HG03097 (cell line): ENCODE results near the gene RNF144A.
"Not testable (repeated sequence)": the region's sequence is repeated elsewhere in the genome, so short reads cannot be mapped to it uniquely, and the experiment has no call there.

Experiments used
- ATAC-seq: cut with Tn5 transposase; IDR thresholded peaks from one replicate; pipeline ENCODE4 v1.9.1; 2021; ENCODE audit not compliant: unreplicated experiment, low FRiP score

RNF144A gene

DNA sequence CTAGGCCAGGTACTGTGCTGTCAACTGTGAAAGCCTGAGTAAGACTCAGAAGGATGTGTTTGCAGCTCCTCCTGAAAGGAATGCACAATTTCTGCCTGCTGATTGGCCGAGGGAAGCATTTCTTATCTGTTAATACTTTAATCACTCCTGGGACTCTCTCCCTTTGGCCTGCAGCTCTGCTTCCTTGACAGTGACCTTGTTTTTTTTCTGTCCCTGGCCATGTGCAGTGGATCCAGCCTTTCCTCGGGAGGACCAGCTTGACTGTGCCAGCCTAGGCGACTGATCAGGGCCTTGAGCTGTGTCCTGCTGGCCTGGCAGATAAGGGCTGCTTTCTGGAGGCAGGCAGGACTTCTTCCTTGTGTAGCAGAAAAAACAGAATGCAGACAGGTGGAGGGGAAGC is 10.0 kb downstream of the RNF144A start:
- ATAC-seq = no peak

GRCh38 chr2:6927753-6928152 is 10.5 kb downstream of the RNF144A start:
- no peak for ATAC-seq

DNA sequence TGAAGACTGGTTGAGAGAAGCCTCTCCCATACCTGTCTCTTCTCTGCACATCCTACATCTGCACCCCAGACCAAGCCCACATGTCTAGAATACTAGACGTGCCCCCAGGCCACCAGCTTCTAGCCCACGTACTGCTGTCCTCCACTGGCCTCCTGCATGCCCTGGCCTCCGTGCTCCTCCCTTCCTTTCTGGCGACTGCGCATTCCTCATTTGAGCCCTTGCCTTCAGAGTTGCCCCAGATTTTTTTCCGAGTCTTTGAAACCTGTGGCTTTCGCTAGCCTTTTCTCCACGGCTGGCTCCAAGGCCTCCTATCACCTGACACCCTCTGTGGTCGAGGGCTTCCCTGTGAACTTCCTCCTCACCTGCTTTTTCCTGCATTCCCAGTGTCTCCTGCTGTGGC is 11.2 kb downstream of the RNF144A start:
- ATAC-seq = no peak

DNA sequence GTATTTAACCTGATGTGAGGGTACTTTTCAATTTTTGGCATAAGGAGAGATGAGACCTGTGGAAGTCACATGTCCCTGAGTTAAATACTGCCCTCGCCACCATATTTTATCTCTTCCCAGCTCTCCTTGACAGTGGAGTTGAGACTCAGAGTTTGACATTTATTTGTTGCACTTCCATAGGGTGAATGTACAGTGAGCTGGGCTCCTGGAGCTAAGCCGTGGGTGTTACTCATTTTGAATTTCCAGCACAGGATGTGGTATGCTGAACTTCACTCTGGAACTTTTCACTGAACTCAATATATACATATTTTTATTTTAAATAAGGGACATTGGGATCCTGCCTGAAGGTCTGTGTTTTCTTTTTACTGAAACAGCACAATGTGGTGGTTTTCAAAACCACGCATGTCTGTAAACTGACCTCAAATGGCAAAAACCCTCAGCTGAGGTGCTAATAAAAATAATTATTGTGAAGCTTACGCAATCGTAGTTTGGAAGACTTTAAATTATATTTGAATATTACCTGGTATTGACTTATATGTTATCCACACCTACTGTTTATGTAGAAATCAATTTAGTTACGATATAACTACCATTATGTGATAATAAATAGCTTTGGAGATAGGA is 12.1 kb downstream of the RNF144A start:
- ATAC-seq = no peak

DNA sequence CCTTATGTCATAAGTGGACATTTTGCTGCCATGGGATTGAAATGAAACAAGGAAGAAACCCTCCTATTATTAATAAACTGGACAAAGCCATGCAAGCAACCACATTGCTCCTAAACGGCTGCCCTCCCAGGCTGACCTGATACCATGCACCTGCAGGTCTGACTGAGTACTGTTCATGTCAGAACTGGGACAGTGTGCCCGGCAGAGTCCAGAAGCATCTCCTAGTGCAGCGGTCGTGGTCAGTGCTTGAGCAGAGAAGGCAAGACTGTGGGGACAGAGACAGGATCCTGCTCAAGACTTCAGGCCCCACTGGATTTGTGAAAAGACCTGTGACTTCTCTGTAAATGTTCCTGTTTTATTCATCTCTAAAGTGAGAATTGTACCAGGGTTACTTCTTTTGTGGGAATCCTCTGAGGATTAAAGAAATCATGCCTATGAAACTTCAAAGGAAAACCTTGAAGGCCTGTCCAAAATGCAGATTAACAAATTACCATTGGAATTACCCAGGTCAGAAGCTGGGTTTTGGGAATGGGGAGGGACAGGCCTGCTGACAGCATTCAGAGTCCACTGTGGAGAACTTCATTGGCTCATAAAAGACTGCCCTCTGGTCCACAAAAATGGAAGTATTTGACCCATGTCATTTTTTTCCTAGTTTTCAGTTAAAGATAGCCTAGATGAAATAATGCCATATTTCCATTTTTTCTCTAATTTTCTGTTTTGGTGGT is 13.9 kb downstream of the RNF144A start:
- ATAC-seq = no peak

DNA sequence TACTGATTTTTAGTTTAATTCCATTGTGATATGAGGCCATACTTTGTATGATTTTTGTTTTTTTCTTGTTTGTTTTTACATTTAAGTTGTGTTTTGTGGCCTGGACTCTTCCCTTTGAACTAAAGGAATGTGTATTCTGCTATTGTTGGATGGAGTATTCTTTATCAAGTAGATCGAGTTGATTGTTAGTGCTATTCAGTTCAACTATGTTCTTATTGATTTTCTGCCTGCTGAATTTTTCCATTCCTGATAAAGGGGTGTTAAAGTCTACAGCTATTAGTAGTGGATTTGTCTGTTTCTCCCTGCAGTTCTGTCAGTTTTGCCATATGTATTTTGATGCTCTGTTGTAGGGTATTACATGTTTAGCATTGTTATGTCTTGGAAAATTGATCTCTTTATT is 14.5 kb downstream of the RNF144A start:
- no peak for ATAC-seq

- no peak for ATAC-seq
Measured at GRCh38 chr2:6932206-6932605, 15.0 kb downstream of the RNF144A start.

- ATAC-seq = no peak
Measured at GRCh38 chr2:6932828-6933227, 15.6 kb downstream of the RNF144A start.

DNA sequence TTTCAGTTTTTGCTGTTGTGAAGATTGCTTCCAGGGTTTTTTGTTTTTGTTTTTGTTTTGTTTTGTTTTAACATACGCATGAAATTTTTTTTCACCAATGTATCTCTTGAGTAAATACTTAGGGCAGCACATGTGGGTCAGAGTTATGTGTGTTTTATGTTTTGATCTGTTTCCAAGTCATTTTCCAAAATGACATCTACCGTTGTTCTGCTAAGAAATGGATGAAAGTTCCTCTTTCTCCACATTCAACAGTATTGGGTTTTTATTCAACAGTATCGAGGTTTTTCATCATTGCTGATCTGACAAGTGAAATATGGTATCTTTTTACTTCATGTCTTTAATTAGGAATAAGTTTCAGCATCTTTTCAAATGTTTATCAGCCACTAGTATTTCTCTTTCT is 16.7 kb downstream of the RNF144A start:
- no peak for ATAC-seq

DNA sequence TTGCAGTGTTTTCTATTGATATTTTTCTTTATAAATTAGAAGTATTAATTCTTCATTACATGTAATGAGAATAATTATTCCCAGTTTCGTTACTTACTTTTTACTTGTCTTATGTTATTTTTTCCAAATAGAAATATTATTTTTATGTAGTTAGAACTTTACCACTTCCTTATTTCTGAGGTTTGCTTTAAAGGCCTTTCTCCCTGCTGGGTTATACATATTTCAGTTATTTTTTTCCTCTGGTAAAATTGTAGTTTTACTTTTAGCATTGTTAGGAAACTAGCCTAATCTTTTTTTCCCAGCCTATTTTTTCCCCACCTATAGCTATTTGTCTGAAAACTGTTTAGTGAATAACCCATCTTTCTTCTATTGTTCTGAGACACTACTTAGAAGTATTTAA is 17.1 kb downstream of the RNF144A start:
- no peak for ATAC-seq

- ATAC-seq = no peak
Measured at GRCh38 chr2:6934758-6935651, 17.8 kb downstream of the RNF144A start.

DNA sequence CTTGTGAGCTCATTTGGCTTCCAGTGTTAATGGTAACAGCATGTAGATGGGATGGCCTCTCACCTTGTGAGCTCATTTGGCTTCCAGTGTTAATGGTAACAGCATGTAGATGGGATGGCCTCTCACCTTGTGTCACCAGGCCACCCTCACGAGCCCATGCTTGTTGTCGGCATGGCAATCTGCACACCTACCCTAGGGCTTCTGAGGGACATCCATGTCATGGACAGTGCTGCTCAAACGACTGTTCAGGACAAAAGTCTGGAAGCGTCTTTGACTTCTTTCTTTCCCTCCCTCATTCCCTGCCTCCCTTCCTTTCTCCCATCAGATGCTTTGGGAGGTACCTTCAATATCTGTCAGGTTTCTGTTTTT is 18.4 kb downstream of the RNF144A start:
- ATAC-seq = not testable (repeated sequence)

- ATAC-seq = no peak
Measured at GRCh38 chr2:6937157-6937556, 19.9 kb downstream of the RNF144A start.

DNA sequence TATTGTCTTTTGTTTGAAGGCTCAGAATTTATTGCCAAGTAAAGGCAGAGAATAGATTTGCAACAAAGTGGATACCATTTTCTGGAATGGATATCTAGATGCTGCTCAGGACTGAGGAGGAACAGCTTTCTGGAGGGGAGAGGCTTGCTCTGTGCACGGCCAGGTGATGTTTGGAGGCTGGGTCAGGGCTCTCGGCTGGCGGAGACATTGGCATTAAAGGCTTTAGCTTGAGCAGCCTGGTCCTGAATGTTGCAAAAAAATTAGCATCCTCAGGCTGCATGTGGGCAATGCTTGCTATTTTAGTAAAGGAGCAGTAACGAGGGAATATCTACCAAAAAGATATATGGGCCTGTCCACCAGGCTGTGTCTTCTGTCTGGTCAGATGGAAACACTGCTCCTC is 20.4 kb downstream of the RNF144A start:
- no peak for ATAC-seq

DNA sequence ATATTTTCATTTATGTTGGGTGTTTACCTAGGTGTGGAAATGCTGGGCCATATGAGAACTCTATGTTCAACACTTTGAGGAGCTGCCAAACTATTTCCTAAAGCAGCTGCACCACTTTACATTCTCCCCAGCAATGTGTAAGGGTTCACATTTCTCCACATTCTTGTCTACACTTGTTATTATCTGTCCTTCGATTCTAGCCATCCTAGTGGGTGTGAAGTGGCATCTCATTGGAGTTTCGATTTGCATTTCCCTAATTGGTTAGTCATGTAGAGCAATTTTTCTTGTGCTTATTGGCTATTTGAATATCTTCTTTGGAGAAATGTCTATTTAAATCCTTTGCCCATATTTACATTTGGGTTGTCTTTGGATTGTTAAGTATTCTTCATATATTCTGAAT is 21.9 kb downstream of the RNF144A start:
- no peak for ATAC-seq

- no peak for ATAC-seq
Measured at GRCh38 chr2:6940820-6941219, 23.6 kb downstream of the RNF144A start.

DNA sequence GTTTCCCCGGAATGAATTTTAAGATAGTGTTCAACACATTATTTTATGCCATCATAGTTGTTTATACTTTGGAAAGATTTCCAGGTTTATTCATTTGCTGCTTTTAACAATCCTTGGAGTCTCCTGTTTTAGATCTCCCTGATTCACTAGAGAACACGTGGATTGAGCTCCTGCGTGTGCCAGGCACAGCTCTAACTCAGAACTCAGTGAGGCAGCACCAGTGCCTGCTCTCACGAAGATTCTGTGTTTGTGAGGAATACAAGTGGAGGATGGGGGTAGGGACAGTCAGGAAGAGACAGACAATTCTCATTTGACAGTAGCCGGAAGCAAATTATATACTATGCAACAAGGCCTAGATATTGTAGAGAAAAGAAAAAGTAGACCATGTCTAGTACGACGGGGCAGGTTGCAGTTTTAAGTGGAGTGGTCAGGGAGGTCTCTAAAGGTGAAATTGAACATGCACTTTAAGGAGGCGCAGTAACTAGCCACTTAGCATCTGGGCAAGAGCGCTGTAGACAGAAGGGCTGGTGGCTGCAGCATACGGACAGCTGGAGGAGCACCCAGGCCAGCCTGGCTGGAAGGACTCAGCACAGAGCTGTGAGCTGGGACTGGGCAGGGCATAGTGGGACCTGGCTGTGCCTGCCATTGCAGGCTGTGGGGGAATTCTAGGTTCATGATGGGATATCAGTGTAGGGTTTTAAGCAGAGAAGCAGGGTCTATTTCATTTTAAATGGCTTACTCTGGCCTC is 24.3 kb downstream of the RNF144A start:
- ATAC-seq = no peak

DNA sequence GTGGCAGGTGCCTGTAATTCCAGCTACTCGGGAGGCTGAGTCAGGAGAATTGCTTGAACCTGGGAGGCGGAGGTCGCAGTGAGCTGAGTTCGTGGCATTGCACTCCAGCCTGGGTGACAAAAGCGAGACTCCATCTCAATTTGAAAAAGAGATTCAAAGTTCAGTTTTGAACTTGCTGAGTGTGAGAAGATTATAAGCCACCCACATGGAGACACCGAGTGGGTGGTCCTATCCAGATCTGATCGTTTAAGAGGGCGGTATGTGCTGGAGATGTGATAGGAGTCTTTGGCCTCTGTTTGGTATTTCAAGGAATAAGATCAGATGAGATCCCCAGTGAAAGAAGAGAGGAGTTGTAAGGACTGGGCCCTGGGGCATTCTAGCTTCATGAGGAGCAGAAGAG is 25.6 kb downstream of the RNF144A start:
- ATAC-seq = no peak

DNA sequence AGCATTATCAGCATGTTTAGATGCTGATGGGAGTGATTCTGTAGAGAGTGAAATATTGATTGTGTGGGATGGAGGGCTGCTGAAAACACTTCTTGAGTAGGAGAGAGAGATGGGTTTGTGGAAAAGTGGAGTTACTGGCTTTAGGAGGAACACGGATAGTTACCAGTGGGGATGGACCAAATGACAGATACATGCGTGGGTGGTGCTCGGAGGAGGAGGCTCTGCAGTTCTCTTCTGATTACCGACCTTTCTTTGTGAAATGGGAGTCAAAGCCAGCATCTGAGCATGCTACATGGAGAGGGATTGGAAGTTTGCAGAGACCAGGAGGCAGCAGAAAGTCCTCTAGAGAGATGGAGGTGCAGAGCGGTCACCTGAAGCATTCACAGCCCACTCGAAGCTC is 26.3 kb downstream of the RNF144A start:
- ATAC-seq = no peak

- no peak for ATAC-seq
Measured at GRCh38 chr2:6943971-6944370, 26.8 kb downstream of the RNF144A start.

DNA sequence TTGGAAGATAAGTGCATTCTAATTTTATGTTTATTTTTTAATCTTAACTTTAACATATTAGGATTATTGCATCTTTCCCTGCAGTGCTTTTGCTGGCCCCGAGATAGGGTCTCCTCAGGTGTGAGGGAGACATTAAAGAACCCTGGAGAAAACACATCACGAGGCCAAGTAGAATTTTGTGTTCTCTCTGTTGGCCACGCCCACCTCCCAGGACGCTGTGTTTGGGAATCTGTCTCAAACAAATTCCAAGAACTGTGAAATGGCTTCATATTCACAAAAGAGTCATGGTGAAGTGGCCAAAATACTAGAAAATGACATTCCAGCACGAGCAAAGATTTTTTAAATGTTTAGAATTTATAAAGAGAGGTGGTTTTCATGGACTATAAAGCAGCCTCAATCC is 27.3 kb downstream of the RNF144A start:
- no peak for ATAC-seq
